GM21515 (cell line): ENCODE results near the gene RHOV.
"Not testable (repeated sequence)": the region's sequence is repeated elsewhere in the genome, so short reads cannot be mapped to it uniquely, and the experiment has no call there.

Experiments used
- ATAC-seq: cut with Tn5 transposase; IDR thresholded peaks from one replicate; pipeline ENCODE4 v1.9.1; 2021; ENCODE audit not compliant: unreplicated experiment

Gene RHOV

GRCh38 chr15:40875991-40876730, 2.1 kb upstream of the RHOV start:
- ATAC-seq = no peak

GRCh38 chr15:40872791-40873693, 992 bp downstream of the RHOV start:
- no peak for ATAC-seq

GRCh38 chr15:40871749-40872617, 2.1 kb downstream of the RHOV start:
- no peak for ATAC-seq

- no peak for ATAC-seq
Observed at GRCh38 chr15:40870716-40871115, 3.3 kb downstream of the RHOV start.

GRCh38 chr15:40869686-40870085, 4.3 kb downstream of the RHOV start:
- no peak for ATAC-seq

GRCh38 chr15:40867199-40867598, 6.8 kb downstream of the RHOV start:
- ATAC-seq = no peak

- ATAC-seq = no peak
Observed at GRCh38 chr15:40863660-40864270, 10.3 kb downstream of the RHOV start.

- not testable (repeated sequence) for ATAC-seq
Observed at GRCh38 chr15:40861147-40861546, 12.9 kb downstream of the RHOV start.

- ATAC-seq = no peak
Observed at GRCh38 chr15:40859206-40859851, 14.7 kb downstream of the RHOV start.

GRCh38 chr15:40858706-40859105, 15.3 kb downstream of the RHOV start:
- ATAC-seq = no peak

GRCh38 chr15:40857601-40858341, 16.3 kb downstream of the RHOV start:
- no peak for ATAC-seq

GRCh38 chr15:40856746-40857145, 17.3 kb downstream of the RHOV start:
- ATAC-seq = no peak

- ATAC-seq = no peak
Observed at GRCh38 chr15:40855706-40856234, 18.3 kb downstream of the RHOV start.

- no peak for ATAC-seq
Observed at GRCh38 chr15:40854161-40854560, 19.9 kb downstream of the RHOV start.

GRCh38 chr15:40853241-40853890, 20.7 kb downstream of the RHOV start:
- no peak for ATAC-seq

GRCh38 chr15:40852529-40852928, 21.5 kb downstream of the RHOV start:
- no peak for ATAC-seq

- no peak for ATAC-seq
Observed at GRCh38 chr15:40850576-40851112, 23.4 kb downstream of the RHOV start.

- ATAC-seq = no peak
Observed at GRCh38 chr15:40847223-40847961, 26.6 kb downstream of the RHOV start.
